ENCODE data around the gene HSPA4.

DNA sequence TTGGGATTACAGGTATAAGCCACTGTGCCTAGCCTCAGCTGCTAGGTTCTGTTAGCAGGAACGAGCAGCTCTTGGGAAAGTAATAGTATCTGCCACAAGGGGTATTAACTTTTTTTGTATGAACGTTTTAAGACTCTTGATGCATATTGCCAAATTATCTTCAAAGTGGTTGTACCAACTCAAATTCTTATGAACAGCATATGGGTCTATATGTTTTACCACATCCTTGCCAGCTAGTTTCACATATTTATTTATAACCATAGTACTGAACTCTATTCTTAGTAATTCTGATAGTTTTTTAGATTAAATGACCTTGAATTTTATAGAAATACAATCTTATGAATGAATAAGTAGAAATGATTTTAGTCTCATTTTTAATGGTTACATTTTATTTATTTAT, 80.9 kb downstream of the HSPA4 start:
- TF ChIP-seq, protein P1, sequence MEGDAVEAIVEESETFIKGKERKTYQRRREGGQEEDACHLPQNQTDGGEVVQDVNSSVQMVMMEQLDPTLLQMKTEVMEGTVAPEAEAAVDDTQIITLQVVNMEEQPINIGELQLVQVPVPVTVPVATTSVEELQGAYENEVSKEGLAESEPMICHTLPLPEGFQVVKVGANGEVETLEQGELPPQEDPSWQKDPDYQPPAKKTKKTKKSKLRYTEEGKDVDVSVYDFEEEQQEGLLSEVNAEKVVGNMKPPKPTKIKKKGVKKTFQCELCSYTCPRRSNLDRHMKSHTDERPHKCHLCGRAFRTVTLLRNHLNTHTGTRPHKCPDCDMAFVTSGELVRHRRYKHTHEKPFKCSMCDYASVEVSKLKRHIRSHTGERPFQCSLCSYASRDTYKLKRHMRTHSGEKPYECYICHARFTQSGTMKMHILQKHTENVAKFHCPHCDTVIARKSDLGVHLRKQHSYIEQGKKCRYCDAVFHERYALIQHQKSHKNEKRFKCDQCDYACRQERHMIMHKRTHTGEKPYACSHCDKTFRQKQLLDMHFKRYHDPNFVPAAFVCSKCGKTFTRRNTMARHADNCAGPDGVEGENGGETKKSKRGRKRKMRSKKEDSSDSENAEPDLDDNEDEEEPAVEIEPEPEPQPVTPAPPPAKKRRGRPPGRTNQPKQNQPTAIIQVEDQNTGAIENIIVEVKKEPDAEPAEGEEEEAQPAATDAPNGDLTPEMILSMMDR (IDR thresholded peaks at IDR 0.05), result no peak
- TF ChIP-seq POLR2A (IDR thresholded peaks at IDR 0.05), result no peak
- no peak for TF ChIP-seq EP300 (IDR thresholded peaks at IDR 0.05)

Measured in suprapubic skin (tissue), 3 donors.